Loucy (cell line): ENCODE measurements around the gene PRDM11.

ENCODE experiments used
- CTCF ChIP-seq: fragments of 200-600 bp; sonication (generic); conservative IDR thresholded peaks from 2 replicates; pipeline ENCODE4 v1.5.1; 2014; ENCODE audit warnings: mild to moderate bottlenecking, antibody characterized with exemption, low read length
- EZH2phosphoT487 ChIP-seq: fragments of 200-600 bp; IDR thresholded peaks from 2 replicates; pipeline ENCODE4 v1.6.1; 2018; ENCODE audit warnings: antibody characterized with exemption, mild to moderate bottlenecking, moderate library complexity, borderline replicate concordance

DNA sequence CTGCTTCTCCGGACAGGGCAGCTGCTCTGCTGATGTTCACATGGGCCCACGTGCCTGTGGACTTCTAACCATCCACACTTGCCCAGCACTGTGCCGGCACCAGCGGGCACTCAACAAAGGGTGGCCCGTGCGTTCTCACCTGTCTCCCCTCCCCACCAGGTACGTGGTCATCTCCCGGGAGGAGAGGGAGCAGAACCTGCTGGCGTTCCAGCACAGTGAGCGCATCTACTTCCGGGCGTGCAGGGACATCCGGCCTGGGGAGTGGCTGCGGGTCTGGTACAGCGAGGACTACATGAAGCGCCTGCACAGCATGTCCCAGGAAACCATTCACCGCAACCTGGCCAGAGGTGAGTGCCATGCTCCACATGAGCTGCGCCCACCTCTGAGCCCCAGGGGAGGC, 73.0 kb downstream of the PRDM11 start:
- TF ChIP-seq CTCF (no peak), EZH2phosphoT487 (no peak)
